C4-2B (cell line): ENCODE data around the gene PSAPL1.

ENCODE experiments used
- CTCF ChIP-seq: fragments of 450-650 bp; conservative IDR thresholded peaks from 2 replicates; pipeline ENCODE4 v1.5.1; 2017; ENCODE audit warnings: mild to moderate bottlenecking
- ZFX ChIP-seq: fragments of 450-650 bp; IDR thresholded peaks from 2 replicates; pipeline ENCODE4 v1.6.1; 2017

- no peak for TF ChIP-seq CTCF
- no peak for TF ChIP-seq ZFX
These were observed 50.5 kb downstream of the PSAPL1 start for GRCh38 chr4:7384003-7384928.
